Neural cell (in vitro differentiated cells): Measurements from ENCODE around the gene ADARB2. TPM values are rescaled to one million over a fixed set of nuclear protein-coding genes. Genes with fewer than 3 reads are reported as not detected.

Source experiments
- H2AFZ ChIP-seq: fragments of 200-600, 300-800 bp; sonication (generic), shearing (Covaris generic); 2 replicates; pipeline ENCODE4 v1.6.0; 2014; ENCODE audit warnings: low read depth, mild to moderate bottlenecking, antibody characterized with exemption, low read length, moderate library complexity
- H3F3A ChIP-seq: fragments of 200-600 bp; shearing (Covaris generic); 2 replicates; pipeline ENCODE4 v1.6.1; 2016; ENCODE audit warnings: mild to moderate bottlenecking, moderate library complexity, mixed read lengths, antibody characterized with exemption, low read length; ENCODE audit not compliant: insufficient read depth, poor library complexity, severe bottlenecking
- H3K27ac ChIP-seq: fragments of 200-600, 300-800 bp; sonication (generic), shearing (Covaris generic); 2 replicates; pipeline ENCODE4 v1.5.1; 2014; ENCODE audit warnings: mild to moderate bottlenecking, low read length, moderate library complexity
- H3K27me3 ChIP-seq: fragments of 300-800, 200-600 bp; sonication (generic), shearing (Covaris generic); 2 replicates; pipeline ENCODE4 v1.6.0; 2014; ENCODE audit warnings: mild to moderate bottlenecking, low read depth, low read length, moderate library complexity; ENCODE audit not compliant: insufficient read depth
- H3K36me3 ChIP-seq: fragments of 300-800, 200-600 bp; sonication (generic), shearing (Covaris generic); 2 replicates; pipeline ENCODE4 v1.5.1; 2014; ENCODE audit warnings: mild to moderate bottlenecking, antibody characterized with exemption, low read length, moderate library complexity; ENCODE audit not compliant: insufficient read depth
- H3K4me2 ChIP-seq: fragments of 300-800, 200-600 bp; sonication (generic), shearing (Covaris generic); 2 replicates; pipeline ENCODE4 v1.6.0; 2014; ENCODE audit warnings: mild to moderate bottlenecking, low read length
- H3K4me3 ChIP-seq: fragments of 300-800, 200-600 bp; sonication (generic), shearing (Covaris generic); 2 replicates; pipeline ENCODE4 v1.5.1; 2014; ENCODE audit warnings: mild to moderate bottlenecking, low read length, moderate library complexity
- H3K79me2 ChIP-seq: fragments of 200-600 bp; shearing (Covaris generic); replicated peaks from 2 replicates; pipeline ENCODE4 v1.6.0; 2014; ENCODE audit warnings: mild to moderate bottlenecking, low read length, moderate library complexity; ENCODE audit not compliant: insufficient read depth
- H3K9ac ChIP-seq: fragments of 300-800, 200-600 bp; sonication (generic), shearing (Covaris generic); 2 replicates; pipeline ENCODE4 v1.6.1; 2016; ENCODE audit warnings: mild to moderate bottlenecking, low read length, mixed read lengths
- H3K9me2 ChIP-seq: fragments of 200-600 bp; shearing (Covaris generic); 2 replicates; pipeline ENCODE4 v1.6.1; 2016; ENCODE audit warnings: mild to moderate bottlenecking, low read length, mixed read lengths; ENCODE audit not compliant: insufficient read depth
- H3K9me3 ChIP-seq: fragments of 200-600, 300-800 bp; sonication (generic), shearing (Covaris generic); 2 replicates; pipeline ENCODE4 v1.6.1; 2016; ENCODE audit warnings: mild to moderate bottlenecking, mixed run types, low read length, moderate library complexity, mixed read lengths
- H4K20me1 ChIP-seq: fragments of 200-600 bp; shearing (Covaris generic); 2 replicates; pipeline ENCODE4 v1.6.1; 2016; ENCODE audit warnings: mild to moderate bottlenecking, mixed run types; ENCODE audit not compliant: insufficient read depth
- EP300 ChIP-seq: fragments of 450-650 bp; conservative IDR thresholded peaks from 2 replicates; pipeline ENCODE4 v1.6.1; 2014; ENCODE audit warnings: antibody characterized with exemption, mild to moderate bottlenecking, moderate library complexity; ENCODE audit not compliant: poor library complexity, severe bottlenecking
- EZH2 ChIP-seq: fragments of 200-600, 300-800 bp; shearing (Covaris generic), sonication (generic); IDR thresholded peaks from 2 replicates; pipeline ENCODE4 v1.6.1; 2014; ENCODE audit warnings: antibody characterized with exemption, low read length, borderline replicate concordance, mild to moderate bottlenecking; ENCODE audit not compliant: insufficient read depth, poor library complexity, severe bottlenecking
- MXI1 ChIP-seq: fragments of 450-650 bp; conservative IDR thresholded peaks from 2 replicates; pipeline ENCODE4 v1.6.1; 2014; ENCODE audit warnings: antibody characterized with exemption, mild to moderate bottlenecking; ENCODE audit not compliant: poor library complexity, severe bottlenecking
- POLR2AphosphoS5 ChIP-seq: IDR thresholded peaks from 2 replicates; pipeline ENCODE4 v1.6.1; 2012
- RAD21 ChIP-seq: fragments of 450-650 bp; conservative IDR thresholded peaks from 2 replicates; pipeline ENCODE4 v1.6.1; 2014; ENCODE audit warnings: antibody characterized with exemption, mild to moderate bottlenecking, moderate library complexity
- REST ChIP-seq: IDR thresholded peaks from 2 replicates; pipeline ENCODE4 v1.6.1; 2012; ENCODE audit warnings: borderline replicate concordance
- SMC3 ChIP-seq: fragments of 450-650 bp; conservative IDR thresholded peaks from 2 replicates; pipeline ENCODE4 v1.6.1; 2014; ENCODE audit warnings: antibody characterized with exemption, mild to moderate bottlenecking, moderate library complexity; ENCODE audit not compliant: poor library complexity
- TAF1 ChIP-seq: IDR thresholded peaks from 2 replicates; pipeline ENCODE4 v1.6.1; 2012; ENCODE audit warnings: low read depth
- polyA plus RNA-seq: library from polyadenylated mRNA; depleted of rRNA; stranded (reverse); fragments of >200 nt; gene quantifications from 2 replicates; pipeline ENCODE4 v1.2.3, GENCODE V29; 2014
- TF ChIP-seq, protein P1 (sequence below): fragments of 450-650 bp; IDR thresholded peaks from 2 replicates; pipeline ENCODE4 v1.5.1; 2014; ENCODE audit warnings: antibody characterized with exemption, mild to moderate bottlenecking, moderate library complexity; ENCODE audit not compliant: poor library complexity, severe bottlenecking

ADARB2 gene
- polyA plus RNA-seq, 1 donor from 2014 or later = 3.6 TPM

GRCh38 chr10:1579141-1579491 is 158.2 kb downstream of the ADARB2 start:
- H3K4me2 ChIP-seq = no peak overlapping the region
- H2AFZ ChIP-seq = no peak overlapping the region
- no peaks in the 10 kb centered on the region for H3F3A ChIP-seq
- no peaks in the 10 kb centered on the region for H3K9me3 ChIP-seq
- H3K9ac ChIP-seq = no peak overlapping the region
- no peak overlapping the region for H3K27ac ChIP-seq
- H3K9me2 ChIP-seq = no peaks in the 10 kb centered on the region
- H4K20me1 ChIP-seq = no peaks in the 10 kb centered on the region
- H3K4me3 ChIP-seq = no peak overlapping the region
- TF ChIP-seq EZH2 (no peak), EP300 (no peak), TAF1 (no peak), RAD21 (no peak), POLR2AphosphoS5 (no peak), SMC3 (no peak), REST (no peak), MXI1 (no peak)
- TF ChIP-seq, protein P1, sequence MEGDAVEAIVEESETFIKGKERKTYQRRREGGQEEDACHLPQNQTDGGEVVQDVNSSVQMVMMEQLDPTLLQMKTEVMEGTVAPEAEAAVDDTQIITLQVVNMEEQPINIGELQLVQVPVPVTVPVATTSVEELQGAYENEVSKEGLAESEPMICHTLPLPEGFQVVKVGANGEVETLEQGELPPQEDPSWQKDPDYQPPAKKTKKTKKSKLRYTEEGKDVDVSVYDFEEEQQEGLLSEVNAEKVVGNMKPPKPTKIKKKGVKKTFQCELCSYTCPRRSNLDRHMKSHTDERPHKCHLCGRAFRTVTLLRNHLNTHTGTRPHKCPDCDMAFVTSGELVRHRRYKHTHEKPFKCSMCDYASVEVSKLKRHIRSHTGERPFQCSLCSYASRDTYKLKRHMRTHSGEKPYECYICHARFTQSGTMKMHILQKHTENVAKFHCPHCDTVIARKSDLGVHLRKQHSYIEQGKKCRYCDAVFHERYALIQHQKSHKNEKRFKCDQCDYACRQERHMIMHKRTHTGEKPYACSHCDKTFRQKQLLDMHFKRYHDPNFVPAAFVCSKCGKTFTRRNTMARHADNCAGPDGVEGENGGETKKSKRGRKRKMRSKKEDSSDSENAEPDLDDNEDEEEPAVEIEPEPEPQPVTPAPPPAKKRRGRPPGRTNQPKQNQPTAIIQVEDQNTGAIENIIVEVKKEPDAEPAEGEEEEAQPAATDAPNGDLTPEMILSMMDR = no peak
- no peaks in the 10 kb centered on the region for H3K79me2 ChIP-seq
- no peaks in the 10 kb centered on the region for H3K27me3 ChIP-seq
- no peaks in the 10 kb centered on the region for H3K36me3 ChIP-seq

DNA sequence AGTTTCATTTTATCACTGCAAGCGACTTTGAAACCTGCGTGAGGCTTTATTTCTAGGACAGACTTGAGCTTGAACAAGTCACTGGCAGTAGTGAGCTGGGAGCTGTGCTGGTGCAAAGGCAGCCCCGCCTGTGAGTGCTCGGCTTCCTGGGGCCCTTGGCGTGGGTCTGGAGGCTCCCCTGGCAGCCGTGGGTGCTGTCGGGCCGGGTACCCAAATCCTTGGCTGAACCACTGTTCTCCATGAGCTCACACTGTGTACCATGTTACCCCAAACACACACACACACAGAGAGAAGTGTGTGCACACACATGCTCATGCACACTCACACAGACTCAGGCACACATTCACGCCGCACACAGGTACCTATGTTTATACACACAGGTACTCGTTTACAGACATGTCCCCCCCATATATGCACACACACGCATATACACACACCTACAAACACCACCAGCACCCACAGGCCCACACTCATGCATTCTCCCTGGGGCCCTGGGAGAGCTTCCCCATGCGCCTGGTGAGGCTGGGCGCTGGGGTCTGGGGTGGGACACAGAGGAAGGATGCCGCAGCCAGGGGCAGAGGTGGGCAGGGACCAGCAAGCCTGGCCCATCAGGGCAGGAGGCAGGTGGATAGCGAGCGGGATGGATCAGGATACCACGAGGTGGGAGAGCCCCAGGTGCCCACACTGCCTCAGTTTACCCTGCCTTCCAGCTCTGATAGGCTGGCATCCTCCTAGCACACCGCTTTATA is 158.8 kb downstream of the ADARB2 start:
- no peaks in the 10 kb centered on the region for H3K9me3 ChIP-seq
- TF ChIP-seq EP300 (no peak), RAD21 (no peak), REST (no peak), TAF1 (no peak), SMC3 (no peak), EZH2 (no peak), POLR2AphosphoS5 (no peak), MXI1 (no peak)
- TF ChIP-seq, protein P1 = no peak
- H3K27me3 ChIP-seq = no peaks in the 10 kb centered on the region
- no peaks in the 10 kb centered on the region for H4K20me1 ChIP-seq
- no peaks in the 10 kb centered on the region for H3K79me2 ChIP-seq
- no peak overlapping the region for H3K4me3 ChIP-seq
- no peaks in the 10 kb centered on the region for H3K36me3 ChIP-seq
- H3K4me2 ChIP-seq = no peak overlapping the region
- H2AFZ ChIP-seq = no peak overlapping the region
- no peak overlapping the region for H3K27ac ChIP-seq
- no peak overlapping the region for H3K9ac ChIP-seq
- H3K9me2 ChIP-seq = no peaks in the 10 kb centered on the region
- H3F3A ChIP-seq = no peaks in the 10 kb centered on the region
